ENCODE measurements around the gene CFAP70.

DNA sequence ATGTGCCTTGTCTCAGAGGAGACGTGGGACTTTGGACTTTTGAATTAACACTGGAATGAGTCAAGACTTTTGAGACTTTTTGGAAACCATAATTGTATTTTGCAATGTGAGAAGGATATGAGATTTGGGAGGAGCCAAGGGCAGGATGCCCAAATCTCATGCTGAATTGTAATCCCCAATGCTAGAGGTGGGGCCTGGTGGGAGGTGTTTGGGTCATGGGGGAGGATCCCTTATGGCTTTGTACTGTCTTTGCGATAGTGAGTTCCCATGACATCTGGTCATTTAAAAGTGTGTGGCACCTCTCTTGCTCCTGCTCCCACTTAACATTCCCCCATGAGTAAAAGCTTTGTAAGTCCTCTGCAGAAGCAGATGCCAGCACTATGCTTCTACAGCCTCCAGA is 150.8 kb downstream of the CFAP70 start:
- TF ChIP-seq, protein P1, sequence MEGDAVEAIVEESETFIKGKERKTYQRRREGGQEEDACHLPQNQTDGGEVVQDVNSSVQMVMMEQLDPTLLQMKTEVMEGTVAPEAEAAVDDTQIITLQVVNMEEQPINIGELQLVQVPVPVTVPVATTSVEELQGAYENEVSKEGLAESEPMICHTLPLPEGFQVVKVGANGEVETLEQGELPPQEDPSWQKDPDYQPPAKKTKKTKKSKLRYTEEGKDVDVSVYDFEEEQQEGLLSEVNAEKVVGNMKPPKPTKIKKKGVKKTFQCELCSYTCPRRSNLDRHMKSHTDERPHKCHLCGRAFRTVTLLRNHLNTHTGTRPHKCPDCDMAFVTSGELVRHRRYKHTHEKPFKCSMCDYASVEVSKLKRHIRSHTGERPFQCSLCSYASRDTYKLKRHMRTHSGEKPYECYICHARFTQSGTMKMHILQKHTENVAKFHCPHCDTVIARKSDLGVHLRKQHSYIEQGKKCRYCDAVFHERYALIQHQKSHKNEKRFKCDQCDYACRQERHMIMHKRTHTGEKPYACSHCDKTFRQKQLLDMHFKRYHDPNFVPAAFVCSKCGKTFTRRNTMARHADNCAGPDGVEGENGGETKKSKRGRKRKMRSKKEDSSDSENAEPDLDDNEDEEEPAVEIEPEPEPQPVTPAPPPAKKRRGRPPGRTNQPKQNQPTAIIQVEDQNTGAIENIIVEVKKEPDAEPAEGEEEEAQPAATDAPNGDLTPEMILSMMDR (IDR thresholded peaks at IDR 0.05) = no peak
- no peak for TF ChIP-seq POLR2A (IDR thresholded peaks at IDR 0.05)

All from thyroid gland (tissue), 4 donors.